CD4-positive, alpha-beta T cell (primary cell): ENCODE measurements around the gene TRAPPC2L. TPM values are rescaled to one million over a fixed set of nuclear protein-coding genes. Genes with fewer than 3 reads are reported as not detected.

ENCODE experiments used
- ATAC-seq: fragments of 200-7000 bp; cut with Tn5 transposase; one replicate; pipeline ENCODE4 v1.10.0; 2022; ENCODE audit warnings: mild to moderate bottlenecking; ENCODE audit not compliant: poor library complexity
- CTCF ChIA-PET: fragments of 350-600 bp; sonication (Branson Sonifier 250); formaldehyde crosslinking; loops from one replicate; lab custom pipeline; 2021; ENCODE audit warnings: antibody characterized with exemption, inconsistent platforms; lab: Charles Lee
- POLR2A ChIA-PET: fragments of 350-600 bp; sonication (Branson Sonifier 250); formaldehyde crosslinking; loops from one replicate; lab custom pipeline; 2021; ENCODE audit warnings: antibody characterized with exemption, inconsistent platforms; lab: Charles Lee
- DNase-seq, 14 experiments: peaks; one replicate each; pipeline ENCODE4 v3.0.0-alpha.2; 2013 to 2020; ENCODE audit warnings: mixed read lengths in 2 of 14
- H3K27ac ChIP-seq, 2 donors: one replicate each; pipeline versions ENCODE4 v1.5.1 to v1.7.0; 2013; ENCODE audit warnings: low read length in 2 of 2, low read depth in 1 of 2, mild to moderate bottlenecking in 1 of 2
- H3K27me3 ChIP-seq, 2 experiments: 1 replicate in 1 of 2; 2 replicates in 1 of 2; pipeline versions ENCODE4 v1.6.1 to v1.7.0; 2013; ENCODE audit warnings: low read length in 2 of 2, control low read depth in 1 of 2, mild to moderate bottlenecking in 1 of 2, moderate library complexity in 1 of 2; ENCODE audit not compliant: insufficient read depth in 2 of 2, control insufficient read depth in 1 of 2
- H3K36me3 ChIP-seq: one replicate; pipeline ENCODE4 v1.6.1; 2013; ENCODE audit warnings: low read length, control low read depth; ENCODE audit not compliant: insufficient read depth
- H3K4me1 ChIP-seq: one replicate; pipeline ENCODE4 v1.6.1; 2013; ENCODE audit warnings: low read length, control low read depth; ENCODE audit not compliant: insufficient read depth
- H3K4me3 ChIP-seq: one replicate; pipeline ENCODE4 v1.5.1; 2013; ENCODE audit warnings: mild to moderate bottlenecking, low read length, moderate library complexity
- H3K9me3 ChIP-seq, 2 experiments: 1 replicate in 1 of 2; 2 replicates in 1 of 2; pipeline versions ENCODE4 v1.6.1 to v1.7.0; 2013; ENCODE audit warnings: low read length in 2 of 2, mild to moderate bottlenecking in 2 of 2, control low read depth in 1 of 2, moderate library complexity in 1 of 2; ENCODE audit not compliant: control insufficient read depth in 1 of 2, insufficient read depth in 1 of 2
- H3K27ac Mint-ChIP-seq: one replicate; pipeline ENCODE4 v1.8.0; 2020; ENCODE audit warnings: mixed read lengths
- H3K27me3 Mint-ChIP-seq: one replicate; pipeline ENCODE4 v1.8.0; 2021; ENCODE audit warnings: mixed read lengths
- H3K36me3 Mint-ChIP-seq: one replicate; pipeline ENCODE4 v1.8.0; 2021; ENCODE audit warnings: low read depth, mixed read lengths
- H3K4me1 Mint-ChIP-seq: one replicate; pipeline ENCODE4 v1.8.0; 2021; ENCODE audit warnings: low read depth, mixed read lengths
- H3K4me3 Mint-ChIP-seq: one replicate; pipeline ENCODE4 v1.8.0; 2020; ENCODE audit warnings: mild to moderate bottlenecking, mixed read lengths
- H3K9me3 Mint-ChIP-seq: one replicate; pipeline ENCODE4 v1.8.0; 2020; ENCODE audit warnings: mixed read lengths
- intact Hi-C, 2 experiments: fragments of 100-400 bp; cut with DNase I in 1 of 2; cut with micrococcal nuclease in 1 of 2; formaldehyde crosslinking; loops; one replicate each; pipeline versions ENCODE4 v1.15.1 to v1.9.0; 2023 to 2025; cut with DNase I, micrococcal nuclease
- total RNA-seq, 174 experiments: library from RNA in 2 of 174; stranded (reverse) in 2 of 174; gene quantifications; one replicate each; pipeline ENCODE4 v1.2.3 and lab custom pipeline; 2021 to 2026
- TF ChIP-seq, protein P1 (sequence below): fragments of 200-600 bp; IDR thresholded peaks from one replicate; pipeline ENCODE4 v1.8.0; 2022; ENCODE audit warnings: antibody characterized with exemption, mild to moderate bottlenecking

Gene TRAPPC2L
- total RNA-seq, 2 experiments from 2014 or later = 48.0 to 48.2 TPM

DNA sequence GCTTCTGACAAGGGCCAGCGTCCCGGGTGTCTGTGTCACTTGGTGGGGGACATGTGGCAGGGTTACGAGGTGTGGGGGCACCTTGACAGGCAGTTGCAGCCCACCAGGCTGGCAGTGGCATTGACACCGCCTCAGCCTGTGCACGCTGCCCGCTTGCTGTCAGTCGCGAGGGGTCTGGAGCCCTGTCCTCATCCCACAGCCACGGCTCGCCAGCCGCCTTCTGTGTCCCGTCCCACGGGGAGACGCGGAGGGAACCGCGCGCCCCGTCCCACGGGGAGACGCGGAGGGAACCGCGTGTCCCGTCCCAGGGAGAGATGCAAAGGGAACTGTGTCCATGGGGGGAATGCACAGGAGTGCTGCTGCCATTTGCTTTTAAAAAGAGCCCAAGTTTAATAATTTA, 6.0 kb downstream of the TRAPPC2L start:
- Mint-ChIP-seq H3K36me3 (peaks cover 41% of the 10 kb centered on the region), H3K27ac (no peak overlapping the region), H3K4me3 (no peak overlapping the region), H3K9me3 (no peaks in the 10 kb centered on the region), H3K27me3 (no peaks in the 10 kb centered on the region), H3K4me1 (peaks cover 9% of the 10 kb centered on the region)
- TF ChIP-seq, protein P1, sequence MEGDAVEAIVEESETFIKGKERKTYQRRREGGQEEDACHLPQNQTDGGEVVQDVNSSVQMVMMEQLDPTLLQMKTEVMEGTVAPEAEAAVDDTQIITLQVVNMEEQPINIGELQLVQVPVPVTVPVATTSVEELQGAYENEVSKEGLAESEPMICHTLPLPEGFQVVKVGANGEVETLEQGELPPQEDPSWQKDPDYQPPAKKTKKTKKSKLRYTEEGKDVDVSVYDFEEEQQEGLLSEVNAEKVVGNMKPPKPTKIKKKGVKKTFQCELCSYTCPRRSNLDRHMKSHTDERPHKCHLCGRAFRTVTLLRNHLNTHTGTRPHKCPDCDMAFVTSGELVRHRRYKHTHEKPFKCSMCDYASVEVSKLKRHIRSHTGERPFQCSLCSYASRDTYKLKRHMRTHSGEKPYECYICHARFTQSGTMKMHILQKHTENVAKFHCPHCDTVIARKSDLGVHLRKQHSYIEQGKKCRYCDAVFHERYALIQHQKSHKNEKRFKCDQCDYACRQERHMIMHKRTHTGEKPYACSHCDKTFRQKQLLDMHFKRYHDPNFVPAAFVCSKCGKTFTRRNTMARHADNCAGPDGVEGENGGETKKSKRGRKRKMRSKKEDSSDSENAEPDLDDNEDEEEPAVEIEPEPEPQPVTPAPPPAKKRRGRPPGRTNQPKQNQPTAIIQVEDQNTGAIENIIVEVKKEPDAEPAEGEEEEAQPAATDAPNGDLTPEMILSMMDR = no peak
- no peak overlapping the region for H3K4me3 ChIP-seq
- H3K27ac ChIP-seq = no peak overlapping the region
- H3K36me3 ChIP-seq = peaks cover 46% of the 10 kb centered on the region
- CTCF ChIA-PET = interaction anchor here (1.3 kb wide), 1 partner anchor 126 kb away, joined by 3 read pairs; no protein-coding TSS in a partner anchor
- DNase-seq (no peak), ATAC-seq (no peak)
- no peaks in the 10 kb centered on the region for H3K9me3 ChIP-seq
- POLR2A ChIA-PET = no interaction called here
- H3K27me3 ChIP-seq = no peaks in the 10 kb centered on the region
- intact Hi-C loops = no loop called here
- H3K4me1 ChIP-seq = peaks cover 9% of the 10 kb centered on the region

DNA sequence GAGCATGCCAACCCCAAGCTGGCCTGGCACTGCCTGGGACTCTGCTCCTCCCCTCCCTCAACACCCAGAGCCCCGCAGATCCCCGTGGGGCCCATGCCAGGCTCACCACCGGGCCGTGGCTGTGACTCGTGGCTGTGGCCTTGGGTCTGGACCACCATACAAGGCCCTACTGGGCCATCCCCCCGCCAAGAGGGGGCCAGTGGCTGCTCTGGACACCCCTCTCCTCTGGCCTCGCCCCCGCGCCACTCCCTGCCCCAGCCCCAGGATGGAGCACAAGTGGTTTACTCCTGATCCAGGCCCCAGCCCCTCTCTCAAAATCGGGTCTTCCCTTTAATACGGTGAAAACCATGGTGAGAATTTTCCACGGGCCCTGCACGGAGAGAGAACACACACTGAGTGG, 6.5 kb downstream of the TRAPPC2L start:
- H3K27me3 ChIP-seq = no peaks in the 10 kb centered on the region
- H3K27me3 Mint-ChIP-seq = no peaks in the 10 kb centered on the region
- H3K4me1 ChIP-seq = peaks cover 4% of the 10 kb centered on the region
- H3K36me3 Mint-ChIP-seq = peaks cover 37% of the 10 kb centered on the region
- peaks cover 46% of the 10 kb centered on the region for H3K36me3 ChIP-seq
- intact Hi-C loops = no loop called here
- ChIA-PET POLR2A (no interaction called here), CTCF (interaction anchor here (1.3 kb wide), 1 partner anchor 126 kb away, joined by 3 read pairs; no protein-coding TSS in a partner anchor)
- no peaks in the 10 kb centered on the region for H3K9me3 ChIP-seq
- no peak overlapping the region for H3K4me3 ChIP-seq
- DNase-seq = no peak
- no peaks in the 10 kb centered on the region for H3K9me3 Mint-ChIP-seq
- peaks cover 5% of the 10 kb centered on the region for H3K4me1 Mint-ChIP-seq
- no peak overlapping the region for H3K27ac ChIP-seq
- TF ChIP-seq, protein P1 = no peak
- no peak for ATAC-seq
- H3K4me3 Mint-ChIP-seq = no peak overlapping the region
- H3K27ac Mint-ChIP-seq = no peak overlapping the region

DNA sequence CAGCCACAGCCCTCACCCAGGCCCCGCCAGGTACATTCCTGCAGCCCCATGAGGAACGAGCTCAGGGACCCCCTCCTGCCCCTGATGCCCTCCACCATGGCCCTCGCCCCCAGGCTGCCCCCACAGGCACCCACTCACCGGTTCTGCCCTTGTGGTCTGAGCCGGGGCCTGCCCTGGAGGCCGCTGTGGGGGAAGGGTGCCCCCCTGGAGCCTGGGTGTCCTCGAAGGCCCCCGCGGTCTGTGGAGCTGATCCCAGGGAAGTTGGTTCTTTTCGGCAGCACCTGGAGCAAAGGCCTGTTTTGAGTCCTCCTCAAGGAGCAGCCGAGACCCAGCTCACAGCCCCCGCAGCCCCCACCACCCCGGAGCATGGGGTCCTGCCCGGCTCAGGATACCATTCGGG, 7.2 kb downstream of the TRAPPC2L start:
- Histone ChIP-seq H3K4me3 (no peak overlapping the region), H3K4me1 (no peaks in the 10 kb centered on the region), H3K27me3 (no peaks in the 10 kb centered on the region), H3K36me3 (peaks cover 40% of the 10 kb centered on the region), H3K9me3 (no peaks in the 10 kb centered on the region), H3K27ac (no peak overlapping the region)
- Mint-ChIP-seq H3K27ac (no peak overlapping the region), H3K9me3 (no peaks in the 10 kb centered on the region), H3K4me1 (no peaks in the 10 kb centered on the region), H3K4me3 (no peak overlapping the region), H3K36me3 (peaks cover 31% of the 10 kb centered on the region), H3K27me3 (no peaks in the 10 kb centered on the region)
- ChIA-PET POLR2A (no interaction called here), CTCF (interaction anchor here (1.3 kb wide), 1 partner anchor 127 kb away, joined by 3 read pairs; no protein-coding TSS in a partner anchor)
- DNase-seq = no peak
- intact Hi-C loops = no loop called here
- TF ChIP-seq, protein P1 = no peak
- no peak for ATAC-seq
